A673 (cell line): ENCODE measurements around the gene OCIAD1. TPM values are rescaled to one million over a fixed set of nuclear protein-coding genes. Genes with fewer than 3 reads are reported as not detected.
A peak's percentile ranks its signal among the peaks of the same experiment; 100 is the strongest.

ENCODE experiments used
- BruUV-seq: library from RNA; stranded (reverse); fragments of 400-500 nt; replicated peaks from 2 replicates; lab custom pipeline; 2021; lab: Mats Ljungman, UMichigan
- CTCF ChIA-PET: fragments of 300-600 bp; sonication (Branson Sonifier 250); formaldehyde crosslinking; loops from one replicate; lab custom pipeline; 2022; ENCODE audit warnings: antibody characterized with exemption; lab: Charles Lee
- POLR2A ChIA-PET: fragments of 300-600 bp; sonication (Branson Sonifier 250); formaldehyde crosslinking; loops from one replicate; lab custom pipeline; 2022; ENCODE audit warnings: antibody characterized with exemption; ENCODE audit not compliant: low non-redundant PET; lab: Charles Lee
- DNase-seq: peaks from one replicate; pipeline ENCODE4 v3.0.0-alpha.2; 2015; ENCODE audit warnings: low spot score
- H3K27ac ChIP-seq: fragments of 200-600 bp; sonication (generic); 2 replicates; pipeline ENCODE4 v1.5.1; 2016; ENCODE audit warnings: mixed run types, low read depth, mild to moderate bottlenecking, mixed read lengths, antibody characterized with exemption, low read length; ENCODE audit not compliant: poor library complexity, severe bottlenecking
- H3K27me3 ChIP-seq: fragments of 200-600 bp; sonication (generic); replicated peaks from 2 replicates; pipeline ENCODE4 v1.6.1; 2017; ENCODE audit warnings: mixed run types, low read depth, mild to moderate bottlenecking, mixed read lengths, antibody characterized with exemption, low read length; ENCODE audit not compliant: insufficient read depth, poor library complexity
- H3K36me3 ChIP-seq: fragments of 200-600 bp; sonication (generic); 2 replicates; pipeline ENCODE4 v1.6.1; 2016; ENCODE audit warnings: mixed run types, mild to moderate bottlenecking, mixed read lengths, antibody characterized with exemption, low read length; ENCODE audit not compliant: insufficient read depth, poor library complexity, severe bottlenecking
- H3K4me1 ChIP-seq: fragments of 200-600 bp; sonication (generic); 2 replicates; pipeline ENCODE4 v1.6.1; 2017; ENCODE audit warnings: mixed run types, mild to moderate bottlenecking, mixed read lengths, antibody characterized with exemption, low read length; ENCODE audit not compliant: insufficient read depth, poor library complexity, severe bottlenecking
- H3K4me3 ChIP-seq: fragments of 200-600 bp; sonication (generic); 2 replicates; pipeline ENCODE4 v1.5.1; 2016; ENCODE audit warnings: low read depth, mixed run types, mild to moderate bottlenecking, mixed read lengths, low read length; ENCODE audit not compliant: poor library complexity, severe bottlenecking
- H3K9me3 ChIP-seq: fragments of 200-600 bp; sonication (generic); 2 replicates; pipeline ENCODE4 v1.6.1; 2016; ENCODE audit warnings: mixed run types, low read depth, mild to moderate bottlenecking, mixed read lengths, antibody characterized with exemption, low read length; ENCODE audit not compliant: poor library complexity, severe bottlenecking
- EZH2 ChIP-seq: fragments of 200-600 bp; sonication (generic); IDR thresholded peaks from 2 replicates; pipeline ENCODE4 v1.6.1; 2017; ENCODE audit warnings: borderline replicate concordance, low read depth, mild to moderate bottlenecking, mixed read lengths, antibody characterized with exemption, low read length; ENCODE audit not compliant: poor library complexity, severe bottlenecking
- intact Hi-C: fragments of 100-400 bp; cut with micrococcal nuclease; formaldehyde crosslinking; loops from one replicate; pipeline ENCODE4 v1.10.0; 2022; ENCODE audit not compliant: unreplicated experiment
- total RNA-seq: library from RNA; stranded (reverse); gene quantifications from 2 replicates; pipeline ENCODE4 v1.2.3, GENCODE V29; 2021
- TF ChIP-seq, protein P1 (sequence below): fragments of 300-800, 200-600 bp; sonication (generic); conservative IDR thresholded peaks from 2 replicates; pipeline ENCODE4 v1.5.1; 2017; ENCODE audit warnings: low read depth, mild to moderate bottlenecking, antibody characterized with exemption, low read length, moderate library complexity, mixed read lengths

OCIAD1 gene
- total RNA-seq, 1 experiment from 2014 or later = 138 TPM

GRCh38 chr4:48827622-48828021 lies 3.3 kb upstream of the OCIAD1 start:
- Histone ChIP-seq H3K27ac (no peak overlapping the region), H3K36me3 (no peaks in the 10 kb centered on the region), H3K27me3 (no peaks in the 10 kb centered on the region), H3K4me3 (no peak overlapping the region), H3K4me1 (peaks cover 5% of the 10 kb centered on the region), H3K9me3 (no peaks in the 10 kb centered on the region)
- TF ChIP-seq EZH2 = no peak
- TF ChIP-seq, protein P1, sequence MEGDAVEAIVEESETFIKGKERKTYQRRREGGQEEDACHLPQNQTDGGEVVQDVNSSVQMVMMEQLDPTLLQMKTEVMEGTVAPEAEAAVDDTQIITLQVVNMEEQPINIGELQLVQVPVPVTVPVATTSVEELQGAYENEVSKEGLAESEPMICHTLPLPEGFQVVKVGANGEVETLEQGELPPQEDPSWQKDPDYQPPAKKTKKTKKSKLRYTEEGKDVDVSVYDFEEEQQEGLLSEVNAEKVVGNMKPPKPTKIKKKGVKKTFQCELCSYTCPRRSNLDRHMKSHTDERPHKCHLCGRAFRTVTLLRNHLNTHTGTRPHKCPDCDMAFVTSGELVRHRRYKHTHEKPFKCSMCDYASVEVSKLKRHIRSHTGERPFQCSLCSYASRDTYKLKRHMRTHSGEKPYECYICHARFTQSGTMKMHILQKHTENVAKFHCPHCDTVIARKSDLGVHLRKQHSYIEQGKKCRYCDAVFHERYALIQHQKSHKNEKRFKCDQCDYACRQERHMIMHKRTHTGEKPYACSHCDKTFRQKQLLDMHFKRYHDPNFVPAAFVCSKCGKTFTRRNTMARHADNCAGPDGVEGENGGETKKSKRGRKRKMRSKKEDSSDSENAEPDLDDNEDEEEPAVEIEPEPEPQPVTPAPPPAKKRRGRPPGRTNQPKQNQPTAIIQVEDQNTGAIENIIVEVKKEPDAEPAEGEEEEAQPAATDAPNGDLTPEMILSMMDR = no peak
- no peak for DNase-seq
- ChIA-PET CTCF (no interaction called here), POLR2A (interaction anchor here (0.7 kb wide), 1 partner anchor 10 kb away, joined by 3 read pairs; no protein-coding TSS in a partner anchor)
- BruUV-seq = no TSS peak
- intact Hi-C loops = no loop called here

GRCh38 chr4:48831532-48832030 lies 693 bp downstream of the OCIAD1 start:
- POLR2A ChIA-PET = no interaction called here
- DNase-seq = peak; percentile 40
- BruUV-seq = TSS peak; percentile 87
- Histone ChIP-seq H3K9me3 (no peaks in the 10 kb centered on the region), H3K27me3 (no peaks in the 10 kb centered on the region), H3K4me3 (peak overlapping the region; percentile 87), H3K27ac (peak overlapping the region; percentile 97), H3K4me1 (peaks cover 8% of the 10 kb centered on the region), H3K36me3 (peaks cover 31% of the 10 kb centered on the region)
- TF ChIP-seq, protein P1 = no peak
- no peak for TF ChIP-seq EZH2
- CTCF ChIA-PET = no interaction called here
- intact Hi-C loops = no loop called here

GRCh38 chr4:48832571-48832970 lies 1.7 kb downstream of the OCIAD1 start:
- no TSS peak for BruUV-seq
- TF ChIP-seq, protein P1 = no peak
- no peak for TF ChIP-seq EZH2

More at GRCh38 chr4:48832571-48832970, 1.7 kb downstream of the OCIAD1 start:
- Histone ChIP-seq H3K36me3 (peaks cover 40% of the 10 kb centered on the region), H3K4me1 (peaks cover 8% of the 10 kb centered on the region), H3K27ac (peak overlapping the region; percentile 97), H3K9me3 (no peaks in the 10 kb centered on the region), H3K27me3 (no peaks in the 10 kb centered on the region), H3K4me3 (peak overlapping the region; percentile 87)
- ChIA-PET CTCF (no interaction called here), POLR2A (no interaction called here)
- intact Hi-C loops = no loop called here
- no peak for DNase-seq
